Measurements from ENCODE around the gene ZNF20.

GRCh38 chr19:12126707-12127106, 13.4 kb downstream of the ZNF20 start:
- TF ChIP-seq NFRKB (IDR thresholded peaks at IDR 0.05) (no peak), PKNOX1 (IDR thresholded peaks at IDR 0.05) (no peak), CTBP1 (IDR thresholded peaks at IDR 0.05; ENCODE audit: borderline replicate concordance) (no peak), SP1 (IDR thresholded peaks at IDR 0.05) (no peak), ZNF384 (IDR thresholded peaks at IDR 0.05) (no peak), HDGF (IDR thresholded peaks at IDR 0.05; ENCODE audit: borderline replicate concordance) (no peak), FOXK2 (IDR thresholded peaks at IDR 0.05) (no peak), SUZ12 (IDR thresholded peaks at IDR 0.05) (no peak), ELF4 (IDR thresholded peaks at IDR 0.05) (no peak), ARNT (IDR thresholded peaks at IDR 0.05) (no peak), BHLHE40 (IDR thresholded peaks at IDR 0.05; ENCODE audit: borderline replicate concordance) (no peak)
